HL-60 (cell line): Measurements from ENCODE around the gene INPP4B.

Source experiments
- DNase-seq, 2 experiments: peaks; one replicate each; pipeline ENCODE4 v3.0.0-alpha.2; 2010 to 2020; ENCODE audit warnings: low read depth in 1 of 2, low spot score in 1 of 2
- H3K27ac ChIP-seq: fragments of 250-450 bp; sonication (Bioruptor Pico); replicated peaks from 2 replicates; pipeline ENCODE4 v1.5.1; 2020; ENCODE audit warnings: mild to moderate bottlenecking, moderate library complexity
- H3K27me3 ChIP-seq: fragments of 250-450 bp; sonication (Bioruptor Pico); 2 replicates; pipeline ENCODE4 v1.5.1; 2021; ENCODE audit warnings: mild to moderate bottlenecking, moderate library complexity; ENCODE audit not compliant: insufficient read depth, poor library complexity, severe bottlenecking
- H3K4me3 ChIP-seq: replicated peaks from 2 replicates; pipeline ENCODE4 v1.5.1; 2011; ENCODE audit warnings: mild to moderate bottlenecking, control low read depth, low read length; ENCODE audit not compliant: insufficient read depth
- CTCF ChIP-seq: IDR thresholded peaks from one replicate; pipeline ENCODE4 v1.5.1; 2011; ENCODE audit warnings: low read length, control low read depth, inconsistent platforms; ENCODE audit not compliant: insufficient read depth
- GABPA ChIP-seq: IDR thresholded peaks from 2 replicates; pipeline ENCODE4 v1.6.1; 2012; ENCODE audit warnings: low read depth
- POLR2AphosphoS5 ChIP-seq: IDR thresholded peaks from 2 replicates; pipeline ENCODE4 v1.6.1; 2012; ENCODE audit warnings: low read depth
- SPI1 ChIP-seq: IDR thresholded peaks from 2 replicates; pipeline ENCODE4 v1.6.1; 2012; ENCODE audit warnings: low read depth, mild to moderate bottlenecking, borderline replicate concordance
- TF ChIP-seq, protein P1 (sequence below): IDR thresholded peaks from 2 replicates; pipeline ENCODE4 v1.6.1; 2012; ENCODE audit warnings: low read depth; ENCODE audit not compliant: insufficient replicate concordance

Gene INPP4B

DNA sequence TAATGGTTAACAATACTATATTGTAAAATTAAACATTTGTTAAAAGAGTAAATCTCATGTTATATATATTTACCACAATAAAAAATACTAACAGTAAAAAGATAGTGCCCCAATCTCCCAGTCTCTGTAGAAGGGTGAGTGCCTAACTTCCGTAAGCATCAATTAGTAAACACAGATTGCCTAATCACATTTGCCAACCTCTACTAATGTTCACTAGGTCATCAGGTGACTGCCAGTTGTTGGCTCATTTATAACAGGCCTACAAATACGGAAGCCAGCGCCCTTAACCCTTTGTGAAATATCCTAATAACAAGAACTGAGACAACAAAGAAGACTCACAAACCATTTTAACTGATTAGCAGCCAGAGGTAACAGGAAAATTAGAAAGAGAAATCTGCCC is 345.1 kb downstream of the INPP4B start:
- Histone ChIP-seq H3K4me3 (no peak overlapping the region), H3K27ac (no peak overlapping the region), H3K27me3 (peaks cover 2% of the 10 kb centered on the region)
- TF ChIP-seq GABPA = no peak
- TF ChIP-seq, protein P1, sequence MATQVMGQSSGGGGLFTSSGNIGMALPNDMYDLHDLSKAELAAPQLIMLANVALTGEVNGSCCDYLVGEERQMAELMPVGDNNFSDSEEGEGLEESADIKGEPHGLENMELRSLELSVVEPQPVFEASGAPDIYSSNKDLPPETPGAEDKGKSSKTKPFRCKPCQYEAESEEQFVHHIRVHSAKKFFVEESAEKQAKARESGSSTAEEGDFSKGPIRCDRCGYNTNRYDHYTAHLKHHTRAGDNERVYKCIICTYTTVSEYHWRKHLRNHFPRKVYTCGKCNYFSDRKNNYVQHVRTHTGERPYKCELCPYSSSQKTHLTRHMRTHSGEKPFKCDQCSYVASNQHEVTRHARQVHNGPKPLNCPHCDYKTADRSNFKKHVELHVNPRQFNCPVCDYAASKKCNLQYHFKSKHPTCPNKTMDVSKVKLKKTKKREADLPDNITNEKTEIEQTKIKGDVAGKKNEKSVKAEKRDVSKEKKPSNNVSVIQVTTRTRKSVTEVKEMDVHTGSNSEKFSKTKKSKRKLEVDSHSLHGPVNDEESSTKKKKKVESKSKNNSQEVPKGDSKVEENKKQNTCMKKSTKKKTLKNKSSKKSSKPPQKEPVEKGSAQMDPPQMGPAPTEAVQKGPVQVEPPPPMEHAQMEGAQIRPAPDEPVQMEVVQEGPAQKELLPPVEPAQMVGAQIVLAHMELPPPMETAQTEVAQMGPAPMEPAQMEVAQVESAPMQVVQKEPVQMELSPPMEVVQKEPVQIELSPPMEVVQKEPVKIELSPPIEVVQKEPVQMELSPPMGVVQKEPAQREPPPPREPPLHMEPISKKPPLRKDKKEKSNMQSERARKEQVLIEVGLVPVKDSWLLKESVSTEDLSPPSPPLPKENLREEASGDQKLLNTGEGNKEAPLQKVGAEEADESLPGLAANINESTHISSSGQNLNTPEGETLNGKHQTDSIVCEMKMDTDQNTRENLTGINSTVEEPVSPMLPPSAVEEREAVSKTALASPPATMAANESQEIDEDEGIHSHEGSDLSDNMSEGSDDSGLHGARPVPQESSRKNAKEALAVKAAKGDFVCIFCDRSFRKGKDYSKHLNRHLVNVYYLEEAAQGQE = no peak
- no peak for TF ChIP-seq POLR2AphosphoS5
- TF ChIP-seq SPI1 = no peak
- no peak for TF ChIP-seq CTCF
- DNase-seq = no peak

DNA sequence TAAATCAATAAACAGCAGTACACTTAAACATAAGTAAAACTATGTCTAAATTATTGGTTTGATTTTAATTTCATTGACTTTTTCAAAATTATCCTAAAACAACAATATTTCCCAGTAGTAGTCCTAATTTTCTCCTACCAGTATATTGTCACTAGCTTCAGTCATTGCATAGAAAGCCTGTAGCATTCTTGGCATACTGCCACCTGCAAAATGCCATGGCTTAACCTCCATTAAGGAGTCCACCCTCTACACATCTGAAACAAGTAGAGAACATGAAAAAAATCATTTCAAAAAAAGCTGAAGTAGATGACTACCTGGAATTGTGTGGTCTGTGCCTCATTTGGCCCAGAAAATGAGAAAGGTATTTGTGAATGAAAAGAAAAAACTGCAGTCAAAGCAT is 348.5 kb downstream of the INPP4B start:
- H3K27ac ChIP-seq = no peak overlapping the region
- no peak overlapping the region for H3K4me3 ChIP-seq
- TF ChIP-seq POLR2AphosphoS5 (no peak), CTCF (no peak), GABPA (no peak), SPI1 (no peak)
- TF ChIP-seq, protein P1 = no peak
- no peak for DNase-seq
- H3K27me3 ChIP-seq = peaks cover 2% of the 10 kb centered on the region

DNA sequence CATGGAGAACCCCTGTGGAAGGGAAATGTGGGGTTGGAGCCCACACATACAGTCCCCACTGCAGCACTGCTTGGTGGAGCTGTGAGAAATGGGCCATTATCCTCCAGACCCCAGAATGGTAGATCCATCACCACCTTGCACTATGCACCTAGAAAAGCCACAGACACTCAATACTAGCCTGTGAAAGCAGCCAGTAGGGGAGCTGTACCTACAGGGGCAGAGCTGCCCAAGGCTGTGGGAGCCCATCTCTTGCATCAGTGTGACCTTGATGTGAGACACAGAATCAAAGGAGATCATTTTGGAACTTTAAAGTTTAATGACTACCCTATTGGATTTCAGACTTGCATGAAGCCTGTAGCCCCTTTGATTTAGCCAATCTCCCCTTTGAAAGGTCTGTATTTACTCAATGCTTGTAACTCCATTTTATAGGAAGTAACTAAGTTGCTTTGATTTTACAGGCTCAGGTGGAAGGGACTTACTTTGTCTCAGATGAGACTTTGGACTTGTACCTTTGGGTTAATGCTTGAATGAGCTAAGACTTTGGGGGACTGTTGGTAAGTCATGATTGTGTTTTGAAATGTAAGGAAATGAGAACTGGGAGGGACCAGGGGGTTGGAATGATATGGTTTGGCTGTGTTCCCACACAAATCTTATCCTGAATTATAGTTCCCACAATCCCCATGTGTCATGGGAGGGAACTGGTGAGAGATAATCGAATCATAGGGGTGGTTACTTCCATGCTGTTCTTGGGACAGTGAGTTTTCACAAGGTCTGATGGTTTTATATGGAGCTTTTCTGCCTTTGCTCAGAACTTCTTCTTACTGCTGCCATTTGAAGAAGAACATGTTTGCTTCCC is 352.6 kb downstream of the INPP4B start:
- H3K4me3 ChIP-seq = no peak overlapping the region
- no peak overlapping the region for H3K27ac ChIP-seq
- DNase-seq = no peak
- no peaks in the 10 kb centered on the region for H3K27me3 ChIP-seq
- TF ChIP-seq CTCF (no peak), GABPA (no peak), SPI1 (no peak), POLR2AphosphoS5 (no peak)
- TF ChIP-seq, protein P1 = no peak
